GM12878 (cell line): ENCODE data around the gene DAPK3.

Source experiments
- BRCA1 ChIP-seq: IDR thresholded peaks from 2 replicates; pipeline ENCODE4 v1.6.1; 2011; ENCODE audit warnings: low read depth, low read length, improper control_type of control experiment
- NFIC ChIP-seq: IDR thresholded peaks from 2 replicates; pipeline ENCODE4 v1.6.1; 2012; ENCODE audit warnings: low read depth, mild to moderate bottlenecking, inconsistent platforms, low read length, moderate library complexity
- RELA ChIP-seq: fragments of 450-650 bp; IDR thresholded peaks from 2 replicates; pipeline ENCODE4 v1.8.0; 2014; ENCODE audit warnings: borderline replicate concordance; ENCODE audit not compliant: partially characterized antibody
- SRF ChIP-seq, 2 experiments: IDR thresholded peaks; 2 replicates each; pipeline ENCODE4 v1.6.1; 2011; ENCODE audit warnings: low read depth in 2 of 2, low read length in 2 of 2, mild to moderate bottlenecking in 1 of 2, moderate library complexity in 1 of 2
- TAF1 ChIP-seq: IDR thresholded peaks from 2 replicates; pipeline ENCODE4 v1.6.1; 2011; ENCODE audit warnings: mild to moderate bottlenecking, low read depth, low read length, borderline replicate concordance
- ZNF217 ChIP-seq: fragments of 450-650 bp; IDR thresholded peaks from 2 replicates; pipeline ENCODE4 v1.6.1; 2017; ENCODE audit warnings: antibody characterized with exemption, mild to moderate bottlenecking
- TF ChIP-seq, protein P1 (sequence below), 3 experiments: IDR thresholded peaks in 2 of 3; conservative IDR thresholded peaks in 1 of 3; 2 replicates each; pipeline ENCODE4 v1.5.1; 2011; ENCODE audit warnings: low read depth in 3 of 3, low read length in 3 of 3, mild to moderate bottlenecking in 3 of 3, control low read depth in 2 of 3, moderate library complexity in 2 of 3, inconsistent platforms in 1 of 3, mixed read lengths in 1 of 3; ENCODE audit not compliant: control insufficient read depth in 2 of 3, insufficient read depth in 1 of 3; ENCODE audit errors: extremely low read depth in 1 of 3
- TF ChIP-seq, protein P2 (sequence below): IDR thresholded peaks from 2 replicates; pipeline ENCODE4 v1.6.1; 2012; ENCODE audit warnings: mild to moderate bottlenecking, low read depth, low read length

GRCh38 chr19:3975144-3975543 is 4.2 kb upstream of the DAPK3 start:
- no peak for TF ChIP-seq NFIC
- no peak for TF ChIP-seq TAF1
- TF ChIP-seq ZNF217 = no peak
- no peak for TF ChIP-seq SRF (IDR thresholded peaks at IDR 0.05; ENCODE audit: low read depth in 2 of 2, low read length in 2 of 2)
- TF ChIP-seq BRCA1 = no peak
- TF ChIP-seq, protein P1, sequence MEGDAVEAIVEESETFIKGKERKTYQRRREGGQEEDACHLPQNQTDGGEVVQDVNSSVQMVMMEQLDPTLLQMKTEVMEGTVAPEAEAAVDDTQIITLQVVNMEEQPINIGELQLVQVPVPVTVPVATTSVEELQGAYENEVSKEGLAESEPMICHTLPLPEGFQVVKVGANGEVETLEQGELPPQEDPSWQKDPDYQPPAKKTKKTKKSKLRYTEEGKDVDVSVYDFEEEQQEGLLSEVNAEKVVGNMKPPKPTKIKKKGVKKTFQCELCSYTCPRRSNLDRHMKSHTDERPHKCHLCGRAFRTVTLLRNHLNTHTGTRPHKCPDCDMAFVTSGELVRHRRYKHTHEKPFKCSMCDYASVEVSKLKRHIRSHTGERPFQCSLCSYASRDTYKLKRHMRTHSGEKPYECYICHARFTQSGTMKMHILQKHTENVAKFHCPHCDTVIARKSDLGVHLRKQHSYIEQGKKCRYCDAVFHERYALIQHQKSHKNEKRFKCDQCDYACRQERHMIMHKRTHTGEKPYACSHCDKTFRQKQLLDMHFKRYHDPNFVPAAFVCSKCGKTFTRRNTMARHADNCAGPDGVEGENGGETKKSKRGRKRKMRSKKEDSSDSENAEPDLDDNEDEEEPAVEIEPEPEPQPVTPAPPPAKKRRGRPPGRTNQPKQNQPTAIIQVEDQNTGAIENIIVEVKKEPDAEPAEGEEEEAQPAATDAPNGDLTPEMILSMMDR (IDR thresholded peaks at IDR 0.05 in 2 of 3, conservative IDR thresholded peaks at IDR 0.05 in 1 of 3; ENCODE audit: control insufficient read depth in 2 of 3, extremely low read depth in 1 of 3, insufficient read depth in 1 of 3, low read depth in 3 of 3, low read length in 3 of 3) = no peak
- no peak for TF ChIP-seq RELA
- TF ChIP-seq, protein P2, sequence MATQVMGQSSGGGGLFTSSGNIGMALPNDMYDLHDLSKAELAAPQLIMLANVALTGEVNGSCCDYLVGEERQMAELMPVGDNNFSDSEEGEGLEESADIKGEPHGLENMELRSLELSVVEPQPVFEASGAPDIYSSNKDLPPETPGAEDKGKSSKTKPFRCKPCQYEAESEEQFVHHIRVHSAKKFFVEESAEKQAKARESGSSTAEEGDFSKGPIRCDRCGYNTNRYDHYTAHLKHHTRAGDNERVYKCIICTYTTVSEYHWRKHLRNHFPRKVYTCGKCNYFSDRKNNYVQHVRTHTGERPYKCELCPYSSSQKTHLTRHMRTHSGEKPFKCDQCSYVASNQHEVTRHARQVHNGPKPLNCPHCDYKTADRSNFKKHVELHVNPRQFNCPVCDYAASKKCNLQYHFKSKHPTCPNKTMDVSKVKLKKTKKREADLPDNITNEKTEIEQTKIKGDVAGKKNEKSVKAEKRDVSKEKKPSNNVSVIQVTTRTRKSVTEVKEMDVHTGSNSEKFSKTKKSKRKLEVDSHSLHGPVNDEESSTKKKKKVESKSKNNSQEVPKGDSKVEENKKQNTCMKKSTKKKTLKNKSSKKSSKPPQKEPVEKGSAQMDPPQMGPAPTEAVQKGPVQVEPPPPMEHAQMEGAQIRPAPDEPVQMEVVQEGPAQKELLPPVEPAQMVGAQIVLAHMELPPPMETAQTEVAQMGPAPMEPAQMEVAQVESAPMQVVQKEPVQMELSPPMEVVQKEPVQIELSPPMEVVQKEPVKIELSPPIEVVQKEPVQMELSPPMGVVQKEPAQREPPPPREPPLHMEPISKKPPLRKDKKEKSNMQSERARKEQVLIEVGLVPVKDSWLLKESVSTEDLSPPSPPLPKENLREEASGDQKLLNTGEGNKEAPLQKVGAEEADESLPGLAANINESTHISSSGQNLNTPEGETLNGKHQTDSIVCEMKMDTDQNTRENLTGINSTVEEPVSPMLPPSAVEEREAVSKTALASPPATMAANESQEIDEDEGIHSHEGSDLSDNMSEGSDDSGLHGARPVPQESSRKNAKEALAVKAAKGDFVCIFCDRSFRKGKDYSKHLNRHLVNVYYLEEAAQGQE = no peak
